Measurements from ENCODE around the gene CITED4. TPM values are rescaled to one million over a fixed set of nuclear protein-coding genes. Genes with fewer than 3 reads are reported as not detected.
A peak's percentile ranks its signal among the peaks of the same experiment; 100 is the strongest.

The CITED4 gene
- total RNA-seq, 3 donors from 2014 or later: 12.2 to 136 (median 26.9) TPM

- no peak for DNase-seq (ENCODE audit: low spot score in 2 of 2)
- H3K9me3 ChIP-seq: peaks cover 0 to 11% of the 10 kb centered on the region in 2 donors
- TF ChIP-seq POLR2AphosphoS5 (IDR thresholded peaks at IDR 0.05) (no peak), CTCF (IDR thresholded peaks at IDR 0.05) (no peak), POLR2A (IDR thresholded peaks at IDR 0.05) (no peak)
- H3K4me1 ChIP-seq: peaks cover 0 to 5% of the 10 kb centered on the region in 2 donors
- no peak overlapping the region for H3K4me3 ChIP-seq
- H3K27me3 ChIP-seq: peaks cover 4 to 8% of the 10 kb centered on the region in 2 donors
- H3K27ac ChIP-seq: peak overlapping the region in 1 of 2 donors; percentile 0
- intact Hi-C loops (cut with DNase I; ENCODE audit: low total_unique reads): no loop called here
- no peaks in the 10 kb centered on the region for H3K36me3 ChIP-seq
These were observed 17.5 kb upstream of the CITED4 start for GRCh38 chr1:40879482-40880175.

GRCh38 chr1:40878906-40879305 is 16.7 kb upstream of the CITED4 start:
- TF ChIP-seq POLR2A (IDR thresholded peaks at IDR 0.05): no peak
- no peak for TF ChIP-seq POLR2AphosphoS5 (IDR thresholded peaks at IDR 0.05)
- no peak for TF ChIP-seq CTCF (IDR thresholded peaks at IDR 0.05)
- Histone ChIP-seq H3K4me3 (no peak overlapping the region), H3K36me3 (no peaks in the 10 kb centered on the region), H3K27me3 (peaks cover 0 to under 1% of the 10 kb centered on the region in 2 donors), H3K27ac (peak overlapping the region in 1 of 2 donors; percentile 83), H3K9me3 (peaks cover 0 to 11% of the 10 kb centered on the region in 2 donors), H3K4me1 (peaks cover 0 to 5% of the 10 kb centered on the region in 2 donors)
- no peak for DNase-seq (ENCODE audit: low spot score in 2 of 2)
- intact Hi-C loops (cut with DNase I; ENCODE audit: low total_unique reads): no loop called here

- Histone ChIP-seq H3K27me3 (no peaks in the 10 kb centered on the region), H3K27ac (peak overlapping the region; percentile 83 to 86), H3K4me1 (peaks cover 0 to 5% of the 10 kb centered on the region in 2 donors), H3K36me3 (no peaks in the 10 kb centered on the region), H3K9me3 (peaks cover 0 to 11% of the 10 kb centered on the region in 2 donors), H3K4me3 (no peak overlapping the region)
- peak; percentile 70 to 91 for DNase-seq (ENCODE audit: low spot score in 2 of 2)
- intact Hi-C loops (cut with DNase I; ENCODE audit: low total_unique reads): no loop called here
- TF ChIP-seq POLR2A (IDR thresholded peaks at IDR 0.05) (no peak), CTCF (IDR thresholded peaks at IDR 0.05) (no peak), POLR2AphosphoS5 (IDR thresholded peaks at IDR 0.05) (peak; percentile 52 to 60 (median 54))
These were observed 15.5 kb upstream of the CITED4 start for GRCh38 chr1:40877698-40878097.

- intact Hi-C loops (cut with DNase I; ENCODE audit: low total_unique reads): no loop called here
- H3K27me3 ChIP-seq: no peaks in the 10 kb centered on the region
- H3K4me1 ChIP-seq: peaks cover 0 to 5% of the 10 kb centered on the region in 2 donors
- H3K9me3 ChIP-seq: peaks cover 0 to 11% of the 10 kb centered on the region in 2 donors
- no peak overlapping the region for H3K4me3 ChIP-seq
- TF ChIP-seq POLR2A (IDR thresholded peaks at IDR 0.05): no peak
- no peak for TF ChIP-seq POLR2AphosphoS5 (IDR thresholded peaks at IDR 0.05)
- TF ChIP-seq CTCF (IDR thresholded peaks at IDR 0.05): no peak
- no peaks in the 10 kb centered on the region for H3K36me3 ChIP-seq
- peak overlapping the region; percentile 83 to 86 for H3K27ac ChIP-seq
- no peak for DNase-seq (ENCODE audit: low spot score in 2 of 2)
These were observed 14.7 kb upstream of the CITED4 start for GRCh38 chr1:40876891-40877290.

GRCh38 chr1:40876436-40876761 is 14.2 kb upstream of the CITED4 start:
- intact Hi-C loops (cut with DNase I; ENCODE audit: low total_unique reads): no loop called here
- Histone ChIP-seq H3K4me3 (no peak overlapping the region), H3K9me3 (peaks cover 0 to 11% of the 10 kb centered on the region in 2 donors), H3K27me3 (no peaks in the 10 kb centered on the region), H3K4me1 (peaks cover 0 to 3% of the 10 kb centered on the region in 2 donors), H3K27ac (peak overlapping the region; percentile 27 to 83), H3K36me3 (no peaks in the 10 kb centered on the region)
- DNase-seq (ENCODE audit: low spot score in 2 of 2): no peak
- TF ChIP-seq POLR2A (IDR thresholded peaks at IDR 0.05) (no peak), CTCF (IDR thresholded peaks at IDR 0.05) (no peak), POLR2AphosphoS5 (IDR thresholded peaks at IDR 0.05) (no peak)

All from breast epithelium (tissue), 4 donors.